ENCODE data around the gene CREB3L1.

GRCh38 chr11:46290598-46291309 is 13.3 kb downstream of the CREB3L1 start:
- no peak for TF ChIP-seq ZNF331 (CRISPR knock-in tag; IDR thresholded peaks at IDR 0.05; ENCODE audit: low read depth)
- no peak for TF ChIP-seq EZH2phosphoT487 (IDR thresholded peaks at IDR 0.05; ENCODE audit: unreplicated experiment)
- TF ChIP-seq, protein P1, sequence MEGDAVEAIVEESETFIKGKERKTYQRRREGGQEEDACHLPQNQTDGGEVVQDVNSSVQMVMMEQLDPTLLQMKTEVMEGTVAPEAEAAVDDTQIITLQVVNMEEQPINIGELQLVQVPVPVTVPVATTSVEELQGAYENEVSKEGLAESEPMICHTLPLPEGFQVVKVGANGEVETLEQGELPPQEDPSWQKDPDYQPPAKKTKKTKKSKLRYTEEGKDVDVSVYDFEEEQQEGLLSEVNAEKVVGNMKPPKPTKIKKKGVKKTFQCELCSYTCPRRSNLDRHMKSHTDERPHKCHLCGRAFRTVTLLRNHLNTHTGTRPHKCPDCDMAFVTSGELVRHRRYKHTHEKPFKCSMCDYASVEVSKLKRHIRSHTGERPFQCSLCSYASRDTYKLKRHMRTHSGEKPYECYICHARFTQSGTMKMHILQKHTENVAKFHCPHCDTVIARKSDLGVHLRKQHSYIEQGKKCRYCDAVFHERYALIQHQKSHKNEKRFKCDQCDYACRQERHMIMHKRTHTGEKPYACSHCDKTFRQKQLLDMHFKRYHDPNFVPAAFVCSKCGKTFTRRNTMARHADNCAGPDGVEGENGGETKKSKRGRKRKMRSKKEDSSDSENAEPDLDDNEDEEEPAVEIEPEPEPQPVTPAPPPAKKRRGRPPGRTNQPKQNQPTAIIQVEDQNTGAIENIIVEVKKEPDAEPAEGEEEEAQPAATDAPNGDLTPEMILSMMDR (conservative IDR thresholded peaks at IDR 0.05; ENCODE audit: low read depth in 2 of 2), result no peak
- TF ChIP-seq REST (IDR thresholded peaks at IDR 0.05; ENCODE audit: unreplicated experiment), result no peak
- TF ChIP-seq POLR2AphosphoS5 (IDR thresholded peaks at IDR 0.05; ENCODE audit: low read depth), result no peak
- no peak for TF ChIP-seq EZH2 (IDR thresholded peaks at IDR 0.05; ENCODE audit: low read depth, unreplicated experiment)

Measured in GM23338 (cell line).